ENCODE data around the gene FOXO3. TPM values are rescaled to one million over a fixed set of nuclear protein-coding genes. Genes with fewer than 3 reads are reported as not detected.

FOXO3 gene
- total and polyA plus RNA-seq, 9 donors = 33.4 to 94.8 (median 70.0) TPM

- intact Hi-C loops (cut with DNase I) = no loop called here
- Histone ChIP-seq H3K9me3 (no peaks in the 10 kb centered on the region), H3K4me3 (no peak overlapping the region), H3K27me3 (no peaks in the 10 kb centered on the region), H3K36me3 (no peaks in the 10 kb centered on the region), H3K4me1 (ENCODE audit: insufficient read depth) (peaks cover 24% of the 10 kb centered on the region), H3K27ac (no peak overlapping the region)
- TF ChIP-seq EP300 (IDR thresholded peaks at IDR 0.05) (no peak), POLR2A (IDR thresholded peaks at IDR 0.05) (no peak), CTCF (IDR thresholded peaks at IDR 0.05) (no peak)
- no peak for DNase-seq
These were observed 56.3 kb downstream of the FOXO3 start for GRCh38 chr6:108616973-108617372.

- peaks cover 33% of the 10 kb centered on the region for H3K4me1 ChIP-seq (ENCODE audit: insufficient read depth)
- DNase-seq = no peak
- H3K36me3 ChIP-seq = no peaks in the 10 kb centered on the region
- intact Hi-C loops (cut with DNase I) = no loop called here
- H3K27me3 ChIP-seq = no peaks in the 10 kb centered on the region
- H3K4me3 ChIP-seq = no peak overlapping the region
- 55 to 70% (median 67%) methylated on average over 3 of the region's 3 CpGs for WGBS, 3 donors
- no peak for TF ChIP-seq POLR2A (IDR thresholded peaks at IDR 0.05)
- no peak for TF ChIP-seq CTCF (IDR thresholded peaks at IDR 0.05)
- TF ChIP-seq EP300 (IDR thresholded peaks at IDR 0.05) = no peak
- no peaks in the 10 kb centered on the region for H3K9me3 ChIP-seq
- H3K27ac ChIP-seq = no peak overlapping the region
These were observed 58.0 kb downstream of the FOXO3 start for GRCh38 chr6:108618623-108619152.

GRCh38 chr6:108619431-108620197 is 58.9 kb downstream of the FOXO3 start:
- intact Hi-C loops (cut with DNase I) = no loop called here
- H3K36me3 ChIP-seq = no peaks in the 10 kb centered on the region
- TF ChIP-seq CTCF (IDR thresholded peaks at IDR 0.05) = no peak
- TF ChIP-seq EP300 (IDR thresholded peaks at IDR 0.05) = no peak
- no peak for TF ChIP-seq POLR2A (IDR thresholded peaks at IDR 0.05)
- H3K4me3 ChIP-seq = no peak overlapping the region
- no peak overlapping the region for H3K27ac ChIP-seq
- WGBS, 3 donors = 76 to 85% (median 77%) methylated on average over 2 of the region's 2 CpGs
- no peaks in the 10 kb centered on the region for H3K9me3 ChIP-seq
- H3K4me1 ChIP-seq (ENCODE audit: insufficient read depth) = peaks cover 33% of the 10 kb centered on the region
- no peaks in the 10 kb centered on the region for H3K27me3 ChIP-seq
- DNase-seq = no peak

GRCh38 chr6:108621117-108621516 is 60.4 kb downstream of the FOXO3 start:
- intact Hi-C loops (cut with DNase I) = no loop called here
- Histone ChIP-seq H3K36me3 (no peaks in the 10 kb centered on the region), H3K4me1 (ENCODE audit: insufficient read depth) (peaks cover 34% of the 10 kb centered on the region), H3K27ac (no peak overlapping the region), H3K27me3 (no peaks in the 10 kb centered on the region), H3K4me3 (no peak overlapping the region), H3K9me3 (no peaks in the 10 kb centered on the region)
- DNase-seq = no peak
- TF ChIP-seq POLR2A (IDR thresholded peaks at IDR 0.05) = no peak
- no peak for TF ChIP-seq EP300 (IDR thresholded peaks at IDR 0.05)
- no peak for TF ChIP-seq CTCF (IDR thresholded peaks at IDR 0.05)
- 51 to 60% (median 60%) methylated on average over 6 of the region's 6 CpGs for WGBS, 3 donors
